Hepatocyte (in vitro differentiated cells): ENCODE results near the gene NACA2. TPM values are rescaled to one million over a fixed set of nuclear protein-coding genes. Genes with fewer than 3 reads are reported as not detected.

Experiments
- DNase-seq: peaks from one replicate; pipeline ENCODE4 v3.0.0-alpha.2; 2016; ENCODE audit warnings: low spot score
- H2AFZ ChIP-seq: fragments of 200-600 bp; sonication (generic); 2 replicates; pipeline ENCODE4 v1.6.0; 2016; ENCODE audit warnings: antibody characterized with exemption, mild to moderate bottlenecking
- H3K27ac ChIP-seq: fragments of 200-600 bp; sonication (generic); 2 replicates; pipeline ENCODE4 v1.5.1; 2016; ENCODE audit warnings: mild to moderate bottlenecking
- H3K27me3 ChIP-seq: fragments of 200-600 bp; sonication (generic); 2 replicates; pipeline ENCODE4 v1.6.1; 2016
- H3K36me3 ChIP-seq: fragments of 200-600 bp; sonication (generic); replicated peaks from 2 replicates; pipeline ENCODE4 v1.5.1; 2016; ENCODE audit warnings: low read depth; ENCODE audit not compliant: insufficient read depth
- H3K4me1 ChIP-seq: fragments of 200-600 bp; sonication (generic); 2 replicates; pipeline ENCODE4 v1.5.1; 2016; ENCODE audit warnings: mild to moderate bottlenecking, moderate library complexity; ENCODE audit not compliant: insufficient read depth
- H3K4me2 ChIP-seq: fragments of 200-600 bp; sonication (generic); 2 replicates; pipeline ENCODE4 v1.6.0; 2016
- H3K4me3 ChIP-seq: fragments of 200-600 bp; sonication (generic); 2 replicates; pipeline ENCODE4 v1.5.1; 2016; ENCODE audit warnings: mild to moderate bottlenecking
- H3K79me2 ChIP-seq: fragments of 200-600 bp; sonication (generic); 2 replicates; pipeline ENCODE4 v1.6.0; 2017; ENCODE audit warnings: mild to moderate bottlenecking
- H3K9me2 ChIP-seq: fragments of 200-600 bp; sonication (generic); replicated peaks from 2 replicates; pipeline ENCODE4 v1.6.0; 2017; ENCODE audit warnings: mild to moderate bottlenecking; ENCODE audit not compliant: insufficient read depth
- H3K9me3 ChIP-seq: fragments of 200-600 bp; sonication (generic); 2 replicates; pipeline ENCODE4 v1.5.1; 2016; ENCODE audit warnings: low read depth, mild to moderate bottlenecking
- H4K20me1 ChIP-seq: fragments of 200-600 bp; sonication (generic); 2 replicates; pipeline ENCODE4 v1.6.0; 2016; ENCODE audit warnings: mild to moderate bottlenecking; ENCODE audit not compliant: insufficient read depth, poor library complexity, severe bottlenecking
- EZH2 ChIP-seq: fragments of 200-600 bp; sonication (generic); IDR thresholded peaks from 2 replicates; pipeline ENCODE4 v1.6.1; 2016; ENCODE audit warnings: antibody characterized with exemption, mild to moderate bottlenecking, borderline replicate concordance
- EZH2phosphoT487 ChIP-seq: fragments of 200-600 bp; sonication (generic); IDR thresholded peaks from one replicate; pipeline ENCODE4 v1.6.1; 2018; ENCODE audit warnings: antibody characterized with exemption, mild to moderate bottlenecking, low read depth, moderate library complexity; ENCODE audit not compliant: unreplicated experiment, severe bottlenecking
- WGBS: methylation state at CpG from one replicate; pipeline ENCODE4 v1.1.6; 2016; ENCODE audit warnings: low lambda C conversion rate; ENCODE audit errors: missing lambda C conversion rate; 5-methylcytosine and 5-hydroxymethylcytosine counted together
- polyA plus RNA-seq: library from polyadenylated mRNA; unstranded; fragments of >200 nt; fragmentation: Nextera tagmentation; extraction: Ambion mirVana; gene quantifications from 2 replicates; pipeline ENCODE4 v1.2.1, GENCODE V29; 2016
- total RNA-seq: library from RNA; depleted of rRNA; stranded (reverse); fragments of >200 nt; gene quantifications from 2 replicates; pipeline ENCODE4 v1.2.3, GENCODE V29; 2014
- TF ChIP-seq, protein P1 (sequence below): fragments of 200-600 bp; sonication (generic); IDR thresholded peaks from 2 replicates; pipeline ENCODE4 v1.5.1; 2016; ENCODE audit warnings: antibody characterized with exemption, mild to moderate bottlenecking; ENCODE audit not compliant: poor library complexity

NACA2 gene
- total and polyA plus RNA-seq, 2 experiments from 2014 or later: not detected

DNA sequence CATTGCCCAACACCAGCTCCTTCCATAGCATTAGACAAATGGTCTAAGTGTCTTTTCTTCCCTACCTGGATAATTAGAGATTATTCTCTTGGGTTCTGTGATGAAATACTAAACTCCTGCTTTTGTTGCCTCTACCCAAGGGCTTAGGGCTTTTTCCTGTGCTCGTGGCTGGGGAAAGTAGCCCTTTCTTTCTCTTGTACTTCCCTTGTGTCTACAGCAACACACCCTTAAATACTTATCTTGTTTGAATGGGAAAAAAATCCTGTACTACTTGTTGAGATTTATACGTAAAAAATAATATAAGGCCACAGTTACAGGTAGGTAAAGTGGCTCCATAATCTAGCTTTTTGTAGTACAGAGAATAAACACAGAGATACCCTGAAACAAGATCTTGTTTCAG, 7.0 kb upstream of the NACA2 start:
- DNase-seq: no peak
- WGBS: 69% methylated on average over 2 of the region's 2 CpGs

DNA sequence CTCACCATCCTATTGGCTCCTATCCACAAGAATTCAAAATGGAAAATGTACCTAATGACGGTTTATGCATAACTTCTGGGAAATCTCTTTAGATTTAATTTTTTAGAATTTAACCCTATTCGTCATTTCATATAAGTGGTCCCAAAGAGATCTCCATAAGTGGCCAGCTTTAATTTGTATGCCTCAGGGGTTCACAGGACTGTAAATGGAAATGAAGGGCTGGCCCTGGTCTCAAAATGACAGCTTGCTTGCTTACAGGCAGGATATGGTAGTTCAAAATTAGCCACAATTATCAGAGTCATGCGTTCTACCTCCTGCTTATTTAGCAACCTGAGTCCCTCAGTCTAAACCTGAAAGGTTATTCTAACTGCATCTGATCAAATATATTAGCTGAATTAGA, 6.6 kb upstream of the NACA2 start:
- Histone ChIP-seq H3K4me2 (no peak overlapping the region), H3K9me3 (no peaks in the 10 kb centered on the region), H3K27me3 (peaks cover 11% of the 10 kb centered on the region), H3K4me3 (no peak overlapping the region), H3K27ac (no peak overlapping the region), H2AFZ (no peak overlapping the region), H3K9me2 (no peaks in the 10 kb centered on the region), H3K79me2 (no peaks in the 10 kb centered on the region), H3K4me1 (no peaks in the 10 kb centered on the region), H4K20me1 (no peaks in the 10 kb centered on the region), H3K36me3 (no peaks in the 10 kb centered on the region)
- DNase-seq: no peak
- 88% methylated on average over 3 of the region's 3 CpGs for WGBS
- TF ChIP-seq EZH2phosphoT487 (no peak), EZH2 (no peak)
- TF ChIP-seq, protein P1, sequence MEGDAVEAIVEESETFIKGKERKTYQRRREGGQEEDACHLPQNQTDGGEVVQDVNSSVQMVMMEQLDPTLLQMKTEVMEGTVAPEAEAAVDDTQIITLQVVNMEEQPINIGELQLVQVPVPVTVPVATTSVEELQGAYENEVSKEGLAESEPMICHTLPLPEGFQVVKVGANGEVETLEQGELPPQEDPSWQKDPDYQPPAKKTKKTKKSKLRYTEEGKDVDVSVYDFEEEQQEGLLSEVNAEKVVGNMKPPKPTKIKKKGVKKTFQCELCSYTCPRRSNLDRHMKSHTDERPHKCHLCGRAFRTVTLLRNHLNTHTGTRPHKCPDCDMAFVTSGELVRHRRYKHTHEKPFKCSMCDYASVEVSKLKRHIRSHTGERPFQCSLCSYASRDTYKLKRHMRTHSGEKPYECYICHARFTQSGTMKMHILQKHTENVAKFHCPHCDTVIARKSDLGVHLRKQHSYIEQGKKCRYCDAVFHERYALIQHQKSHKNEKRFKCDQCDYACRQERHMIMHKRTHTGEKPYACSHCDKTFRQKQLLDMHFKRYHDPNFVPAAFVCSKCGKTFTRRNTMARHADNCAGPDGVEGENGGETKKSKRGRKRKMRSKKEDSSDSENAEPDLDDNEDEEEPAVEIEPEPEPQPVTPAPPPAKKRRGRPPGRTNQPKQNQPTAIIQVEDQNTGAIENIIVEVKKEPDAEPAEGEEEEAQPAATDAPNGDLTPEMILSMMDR: no peak

More for the DNA sequence above, 7.0 kb upstream of the NACA2 start:
- Histone ChIP-seq H2AFZ (no peak overlapping the region), H3K9me3 (no peaks in the 10 kb centered on the region), H3K4me2 (no peak overlapping the region), H3K4me1 (no peaks in the 10 kb centered on the region), H4K20me1 (no peaks in the 10 kb centered on the region), H3K27me3 (peaks cover 11% of the 10 kb centered on the region), H3K27ac (no peak overlapping the region), H3K4me3 (no peak overlapping the region), H3K9me2 (no peaks in the 10 kb centered on the region), H3K79me2 (no peaks in the 10 kb centered on the region), H3K36me3 (no peaks in the 10 kb centered on the region)
- TF ChIP-seq EZH2phosphoT487: no peak

DNA sequence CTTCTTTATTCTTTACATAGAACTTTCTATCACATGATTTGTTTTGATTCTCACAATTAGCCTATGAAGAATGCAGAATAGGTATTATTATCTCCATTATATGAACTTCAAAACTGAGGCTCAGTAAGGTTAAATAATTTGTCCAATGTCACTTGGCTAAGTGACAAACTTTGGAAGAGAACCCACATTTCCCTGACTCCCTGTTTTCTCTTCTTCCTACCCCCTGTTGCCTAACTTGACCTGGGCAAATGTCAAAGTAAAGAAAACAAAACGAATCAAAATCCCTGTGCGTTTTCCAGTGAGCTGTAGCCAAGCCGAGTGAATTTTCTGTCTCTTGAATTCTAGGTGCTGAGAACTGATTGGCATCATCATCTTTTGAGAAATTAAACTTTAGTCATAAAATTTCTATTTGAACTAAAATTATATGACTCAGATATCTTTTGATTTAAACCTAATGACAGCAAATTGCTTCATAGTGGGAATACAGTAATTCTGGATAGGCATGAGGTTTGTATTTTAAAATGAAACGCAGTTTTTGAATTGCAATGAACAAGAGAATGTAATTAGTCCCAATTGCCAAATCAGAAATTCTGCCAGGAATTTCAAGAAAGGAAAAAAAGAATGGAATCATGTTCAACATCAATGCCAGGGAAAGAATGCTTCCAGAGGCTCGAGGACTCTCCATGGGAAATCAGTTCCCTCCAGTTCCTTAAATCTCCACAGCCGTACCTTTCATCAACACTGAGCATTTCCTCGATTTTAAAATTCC, 4.6 kb upstream of the NACA2 start:
- no peak for DNase-seq
- peaks cover 11% of the 10 kb centered on the region for H3K27me3 ChIP-seq
- H3K36me3 ChIP-seq: no peaks in the 10 kb centered on the region
- H4K20me1 ChIP-seq: no peaks in the 10 kb centered on the region
- H3K27ac ChIP-seq: no peak overlapping the region
- no peaks in the 10 kb centered on the region for H3K4me1 ChIP-seq
- TF ChIP-seq EZH2 (no peak), EZH2phosphoT487 (no peak)
- TF ChIP-seq, protein P1: no peak
- no peak overlapping the region for H2AFZ ChIP-seq
- H3K9me2 ChIP-seq: no peaks in the 10 kb centered on the region
- H3K9me3 ChIP-seq: no peaks in the 10 kb centered on the region
- H3K4me2 ChIP-seq: no peak overlapping the region
- no peaks in the 10 kb centered on the region for H3K79me2 ChIP-seq
- H3K4me3 ChIP-seq: no peak overlapping the region
- 73% methylated on average over 7 of the region's 7 CpGs for whole genome bisulfite sequencing

DNA sequence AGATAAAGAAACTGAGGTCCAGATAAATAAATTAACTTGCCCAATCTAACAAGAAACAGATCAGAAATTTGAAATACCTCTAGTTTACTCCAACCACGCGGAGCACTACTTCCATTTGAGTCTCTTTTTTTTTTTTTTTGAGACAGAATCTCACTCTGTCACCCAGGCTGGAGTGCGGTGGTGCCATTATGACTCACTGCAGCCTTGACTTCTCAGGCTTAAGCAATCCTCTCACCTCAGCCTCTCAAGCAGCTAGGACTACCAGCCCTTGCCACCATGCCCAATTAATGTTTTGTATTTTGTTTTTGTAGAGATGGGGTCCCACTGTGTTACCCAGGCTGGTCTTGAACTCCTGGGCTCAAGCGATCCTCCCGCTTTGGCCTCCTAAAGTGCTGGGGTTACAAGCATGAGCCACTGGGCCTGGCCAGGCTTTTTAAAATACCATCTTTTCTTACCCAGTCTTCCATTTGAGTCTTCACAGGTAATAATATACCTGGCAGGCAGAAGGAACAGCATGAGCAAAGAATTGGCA, 3.3 kb upstream of the NACA2 start:
- H3K36me3 ChIP-seq: no peaks in the 10 kb centered on the region
- no peak for TF ChIP-seq EZH2phosphoT487
- no peak for TF ChIP-seq EZH2
- TF ChIP-seq, protein P1: no peak
- H4K20me1 ChIP-seq: no peaks in the 10 kb centered on the region
- no peaks in the 10 kb centered on the region for H3K4me1 ChIP-seq
- 94% methylated on average over 5 of the region's 5 CpGs for WGBS
- DNase-seq: no peak
- peaks cover 11% of the 10 kb centered on the region for H3K27me3 ChIP-seq
- no peak overlapping the region for H3K27ac ChIP-seq
- no peak overlapping the region for H3K4me3 ChIP-seq
- no peak overlapping the region for H3K4me2 ChIP-seq
- H3K9me3 ChIP-seq: no peaks in the 10 kb centered on the region
- no peaks in the 10 kb centered on the region for H3K9me2 ChIP-seq
- no peaks in the 10 kb centered on the region for H3K79me2 ChIP-seq
- no peak overlapping the region for H2AFZ ChIP-seq
